ENCODE data around the gene ZNF829. TPM values are rescaled to one million over a fixed set of nuclear protein-coding genes. Genes with fewer than 3 reads are reported as not detected.
A peak's percentile ranks its signal among the peaks of the same experiment; 100 is the strongest.

ZNF829 gene
- total RNA-seq, result 1 to 10 TPM; 8.4 to 9.4 TPM

GRCh38 chr19:36915992-36916830 lies at the start of gene ZNF829, which contains the start of gene ZNF568:
ZNF829 (minus strand) TSS chr19:36916291; CDS start chr19:36915167, 1,124 bp downstream.
ZNF568 (plus strand) TSS chr19:36916332; CDS start chr19:36922771, 6,439 bp downstream.
- peak; percentile 95 for DNase-seq
- H3K4me1 Mint-ChIP-seq, result peaks cover 14% of the 10 kb centered on the region
- H3K4me3 Mint-ChIP-seq, result peak within 1 kb of the TSS; percentile 89
- peak within 1 kb of the TSS; percentile 95 for H3K27ac Mint-ChIP-seq
- H3K36me3 Mint-ChIP-seq, result peaks cover 78% of the 10 kb centered on the region
- peaks cover 32% of the 10 kb centered on the region for H3K9me3 Mint-ChIP-seq
- H3K27me3 Mint-ChIP-seq, result no peaks in the 10 kb centered on the region

- H3K36me3 Mint-ChIP-seq, result peaks cover 44% of the 10 kb centered on the region
- H3K27me3 Mint-ChIP-seq, result no peaks in the 10 kb centered on the region
- DNase-seq, result no peak
- H3K4me3 Mint-ChIP-seq, result no peak overlapping the region
- peaks cover 27% of the 10 kb centered on the region for H3K9me3 Mint-ChIP-seq
- H3K27ac Mint-ChIP-seq, result no peak overlapping the region
- no peaks in the 10 kb centered on the region for H3K4me1 Mint-ChIP-seq
These were observed 47.2 kb upstream of the ZNF829 start for GRCh38 chr19:36963280-36963679.

GRCh38 chr19:36962346-36962745 lies 46.3 kb upstream of the ZNF829 start:
- DNase-seq, result no peak
- no peaks in the 10 kb centered on the region for H3K4me1 Mint-ChIP-seq
- no peaks in the 10 kb centered on the region for H3K27me3 Mint-ChIP-seq

GRCh38 chr19:36950335-36951119 lies 34.4 kb upstream of the ZNF829 start:
- no peaks in the 10 kb centered on the region for H3K4me1 Mint-ChIP-seq
- no peak overlapping the region for H3K4me3 Mint-ChIP-seq
- no peak overlapping the region for H3K27ac Mint-ChIP-seq
- H3K9me3 Mint-ChIP-seq, result peaks cover 49% of the 10 kb centered on the region
- H3K27me3 Mint-ChIP-seq, result no peaks in the 10 kb centered on the region
- peaks cover 73% of the 10 kb centered on the region for H3K36me3 Mint-ChIP-seq
- DNase-seq, result no peak

More at GRCh38 chr19:36962346-36962745, 46.3 kb upstream of the ZNF829 start:
- no peak overlapping the region for H3K27ac Mint-ChIP-seq
- H3K4me3 Mint-ChIP-seq, result no peak overlapping the region
- peaks cover 33% of the 10 kb centered on the region for H3K9me3 Mint-ChIP-seq
- peaks cover 45% of the 10 kb centered on the region for H3K36me3 Mint-ChIP-seq

- H3K27ac Mint-ChIP-seq, result no peak overlapping the region
- no peaks in the 10 kb centered on the region for H3K27me3 Mint-ChIP-seq
- H3K4me1 Mint-ChIP-seq, result no peaks in the 10 kb centered on the region
- H3K36me3 Mint-ChIP-seq, result peaks cover 94% of the 10 kb centered on the region
- H3K4me3 Mint-ChIP-seq, result no peak overlapping the region
- no peak for DNase-seq
- H3K9me3 Mint-ChIP-seq, result peaks cover 50% of the 10 kb centered on the region
These were observed 23.1 kb upstream of the ZNF829 start for GRCh38 chr19:36939153-36939552.

- H3K9me3 Mint-ChIP-seq, result peaks cover 41% of the 10 kb centered on the region
- no peak overlapping the region for H3K4me3 Mint-ChIP-seq
- no peak for DNase-seq
- H3K36me3 Mint-ChIP-seq, result peaks cover 76% of the 10 kb centered on the region
- no peaks in the 10 kb centered on the region for H3K4me1 Mint-ChIP-seq
- no peaks in the 10 kb centered on the region for H3K27me3 Mint-ChIP-seq
- no peak overlapping the region for H3K27ac Mint-ChIP-seq
These were observed 15.6 kb upstream of the ZNF829 start for GRCh38 chr19:36931684-36932083.

GRCh38 chr19:36918090-36918489 lies 2.0 kb upstream of the ZNF829 start:
- no peak overlapping the region for H3K27ac Mint-ChIP-seq

GRCh38 chr19:36916991-36917390 lies 900 bp upstream of the ZNF829 start:
- H3K9me3 Mint-ChIP-seq, result peaks cover 32% of the 10 kb centered on the region
- H3K27ac Mint-ChIP-seq, result peak overlapping the region; percentile 95
- peaks cover 14% of the 10 kb centered on the region for H3K4me1 Mint-ChIP-seq
- no peak for DNase-seq
- H3K27me3 Mint-ChIP-seq, result no peaks in the 10 kb centered on the region
- H3K4me3 Mint-ChIP-seq, result peak overlapping the region; percentile 89
- peaks cover 77% of the 10 kb centered on the region for H3K36me3 Mint-ChIP-seq

More at GRCh38 chr19:36918090-36918489, 2.0 kb upstream of the ZNF829 start:
- Mint-ChIP-seq H3K27me3 (no peaks in the 10 kb centered on the region), H3K9me3 (peaks cover 38% of the 10 kb centered on the region), H3K4me1 (peaks cover 14% of the 10 kb centered on the region), H3K36me3 (peaks cover 78% of the 10 kb centered on the region), H3K4me3 (no peak overlapping the region)
- DNase-seq, result no peak

GRCh38 chr19:36898422-36898821 lies 17.7 kb downstream of the ZNF829 start:
- Mint-ChIP-seq H3K4me1 (no peaks in the 10 kb centered on the region), H3K27ac (no peak overlapping the region), H3K4me3 (no peak overlapping the region), H3K9me3 (peaks cover 54% of the 10 kb centered on the region), H3K36me3 (peaks cover 94% of the 10 kb centered on the region), H3K27me3 (no peaks in the 10 kb centered on the region)
- DNase-seq, result no peak

- H3K27me3 Mint-ChIP-seq, result no peaks in the 10 kb centered on the region
- H3K27ac Mint-ChIP-seq, result no peak overlapping the region
- H3K9me3 Mint-ChIP-seq, result peaks cover 65% of the 10 kb centered on the region
- no peaks in the 10 kb centered on the region for H3K4me1 Mint-ChIP-seq
- DNase-seq, result no peak
- H3K36me3 Mint-ChIP-seq, result peaks cover 94% of the 10 kb centered on the region
- no peak overlapping the region for H3K4me3 Mint-ChIP-seq
These were observed 21.2 kb downstream of the ZNF829 start for GRCh38 chr19:36894849-36895383.

- peaks cover 68% of the 10 kb centered on the region for H3K9me3 Mint-ChIP-seq
- H3K27ac Mint-ChIP-seq, result no peak overlapping the region
- no peak for DNase-seq
- no peak overlapping the region for H3K4me3 Mint-ChIP-seq
- no peaks in the 10 kb centered on the region for H3K4me1 Mint-ChIP-seq
- no peaks in the 10 kb centered on the region for H3K27me3 Mint-ChIP-seq
- H3K36me3 Mint-ChIP-seq, result peaks cover 85% of the 10 kb centered on the region
These were observed 24.2 kb downstream of the ZNF829 start for GRCh38 chr19:36891768-36892357.

- Mint-ChIP-seq H3K4me3 (no peak overlapping the region), H3K27me3 (no peaks in the 10 kb centered on the region), H3K27ac (no peak overlapping the region), H3K36me3 (peaks cover 69% of the 10 kb centered on the region), H3K4me1 (no peaks in the 10 kb centered on the region), H3K9me3 (peaks cover 49% of the 10 kb centered on the region)
- no peak for DNase-seq
These were observed 38.8 kb downstream of the ZNF829 start for GRCh38 chr19:36876993-36877938.

- Mint-ChIP-seq H3K4me1 (peaks cover 5% of the 10 kb centered on the region), H3K27ac (no peak overlapping the region), H3K27me3 (no peaks in the 10 kb centered on the region), H3K4me3 (no peak overlapping the region), H3K9me3 (peaks cover 25% of the 10 kb centered on the region), H3K36me3 (peaks cover 41% of the 10 kb centered on the region)
- no peak for DNase-seq
These were observed 64.2 kb downstream of the ZNF829 start for GRCh38 chr19:36851898-36852297.
